22Rv1 (cell line): ENCODE data around the gene ZNF428.

Experiments used
- H3K27ac ChIP-seq: fragments of 450-650 bp; 2 replicates; pipeline ENCODE4 v1.5.1; 2017
- CTCF ChIP-seq: fragments of 450-650 bp; IDR thresholded peaks from 2 replicates; pipeline ENCODE4 v1.5.1; 2017; ENCODE audit warnings: mild to moderate bottlenecking
- ZFX ChIP-seq: fragments of 450-650 bp; IDR thresholded peaks from 2 replicates; pipeline ENCODE4 v1.6.1; 2017; ENCODE audit warnings: antibody characterized with exemption, borderline replicate concordance

ZNF428 gene

GRCh38 chr19:43575955-43576878, 43.2 kb downstream of the ZNF428 start:
- TF ChIP-seq ZFX (no peak), CTCF (no peak)
- H3K27ac ChIP-seq: peak overlapping the region; percentile 71

- no peak for TF ChIP-seq ZFX
- no peak for TF ChIP-seq CTCF
- H3K27ac ChIP-seq: peak within 1 kb of the TSS; percentile 71
These were observed 44.1 kb downstream of the ZNF428 start, which contains the start of the genes PINLYP and XRCC1 for GRCh38 chr19:43575156-43575950. Gene PINLYP, plus strand, starts transcription at chr19:43575801. Its CDS starts 1,391 bp downstream, at chr19:43577192. Gene XRCC1, minus strand, starts transcription at chr19:43575527. Its CDS starts 69 bp downstream, at chr19:43575458.

GRCh38 chr19:43574424-43575155, 44.8 kb downstream of the ZNF428 start:
- H3K27ac ChIP-seq: peak overlapping the region; percentile 71
- no peak for TF ChIP-seq CTCF
- TF ChIP-seq ZFX: no peak

GRCh38 chr19:43572171-43572588, 47.2 kb downstream of the ZNF428 start:
- TF ChIP-seq CTCF: no peak
- TF ChIP-seq ZFX: no peak
- peak overlapping the region; percentile 31; the same call in 1 of the 2 replicates for H3K27ac ChIP-seq

GRCh38 chr19:43570174-43570791, 49.1 kb downstream of the ZNF428 start:
- no peak overlapping the region for H3K27ac ChIP-seq
- no peak for TF ChIP-seq CTCF
- no peak for TF ChIP-seq ZFX

- TF ChIP-seq ZFX (no peak), CTCF (no peak)
- H3K27ac ChIP-seq: no peak overlapping the region
These were observed 49.8 kb downstream of the ZNF428 start for GRCh38 chr19:43569657-43570056.
